ENCODE data around the gene SIVA1.

The SIVA1 gene

GRCh38 chr14:104752735-104753527 is at the start of gene SIVA1:
SIVA1 (plus strand) TSS chr14:104753147; CDS start chr14:104753202, 55 bp downstream.
- DNase-seq (ENCODE audit: low spot score) = peak; percentile 99

- no peak for DNase-seq (ENCODE audit: low spot score)
These were observed 49.7 kb upstream of the SIVA1 start for GRCh38 chr14:104703269-104703668.

- no peak for DNase-seq (ENCODE audit: low spot score)
These were observed 48.7 kb upstream of the SIVA1 start for GRCh38 chr14:104704252-104704651.

GRCh38 chr14:104705340-104706047 is 47.5 kb upstream of the SIVA1 start:
- no peak for DNase-seq (ENCODE audit: low spot score)

GRCh38 chr14:104706733-104707607 is 46.0 kb upstream of the SIVA1 start:
- no peak for DNase-seq (ENCODE audit: low spot score)

- DNase-seq (ENCODE audit: low spot score) = no peak
These were observed 45.0 kb upstream of the SIVA1 start for GRCh38 chr14:104707608-104708595.

GRCh38 chr14:104708606-104709268 is 44.2 kb upstream of the SIVA1 start:
- DNase-seq (ENCODE audit: low spot score) = peak; percentile 72

GRCh38 chr14:104709387-104710039 is 43.4 kb upstream of the SIVA1 start:
- DNase-seq (ENCODE audit: low spot score) = no peak

GRCh38 chr14:104710071-104710735 is 42.7 kb upstream of the SIVA1 start:
- no peak for DNase-seq (ENCODE audit: low spot score)

GRCh38 chr14:104712881-104713734 is 39.8 kb upstream of the SIVA1 start:
- no peak for DNase-seq (ENCODE audit: low spot score)

- DNase-seq (ENCODE audit: low spot score) = no peak
These were observed 38.9 kb upstream of the SIVA1 start for GRCh38 chr14:104714066-104714465.

GRCh38 chr14:104714681-104715080 is 38.3 kb upstream of the SIVA1 start:
- DNase-seq (ENCODE audit: low spot score) = no peak

GRCh38 chr14:104715416-104715815 is 37.5 kb upstream of the SIVA1 start:
- no peak for DNase-seq (ENCODE audit: low spot score)

- no peak for DNase-seq (ENCODE audit: low spot score)
These were observed 37.1 kb upstream of the SIVA1 start for GRCh38 chr14:104715871-104716270.

- DNase-seq (ENCODE audit: low spot score) = no peak
These were observed 35.8 kb upstream of the SIVA1 start for GRCh38 chr14:104717137-104717536.

- DNase-seq (ENCODE audit: low spot score) = no peak
These were observed 35.3 kb upstream of the SIVA1 start for GRCh38 chr14:104717646-104718045.

GRCh38 chr14:104718147-104718546 is 34.8 kb upstream of the SIVA1 start:
- DNase-seq (ENCODE audit: low spot score) = no peak

- DNase-seq (ENCODE audit: low spot score) = no peak
These were observed 34.1 kb upstream of the SIVA1 start for GRCh38 chr14:104718871-104719270.

- no peak for DNase-seq (ENCODE audit: low spot score)
These were observed 33.6 kb upstream of the SIVA1 start for GRCh38 chr14:104719343-104719742.

Data from CD4-positive, alpha-beta T cell treated with Interleukin-2 at 100 ng/mL for 4 hours (primary cell).